ENCODE data around the gene KSR2. TPM values are rescaled to one million over a fixed set of nuclear protein-coding genes. Genes with fewer than 3 reads are reported as not detected.

Gene KSR2
- total and polyA plus RNA-seq, 4 donors: 0.09 to 1.8 (median 0.37) TPM

DNA sequence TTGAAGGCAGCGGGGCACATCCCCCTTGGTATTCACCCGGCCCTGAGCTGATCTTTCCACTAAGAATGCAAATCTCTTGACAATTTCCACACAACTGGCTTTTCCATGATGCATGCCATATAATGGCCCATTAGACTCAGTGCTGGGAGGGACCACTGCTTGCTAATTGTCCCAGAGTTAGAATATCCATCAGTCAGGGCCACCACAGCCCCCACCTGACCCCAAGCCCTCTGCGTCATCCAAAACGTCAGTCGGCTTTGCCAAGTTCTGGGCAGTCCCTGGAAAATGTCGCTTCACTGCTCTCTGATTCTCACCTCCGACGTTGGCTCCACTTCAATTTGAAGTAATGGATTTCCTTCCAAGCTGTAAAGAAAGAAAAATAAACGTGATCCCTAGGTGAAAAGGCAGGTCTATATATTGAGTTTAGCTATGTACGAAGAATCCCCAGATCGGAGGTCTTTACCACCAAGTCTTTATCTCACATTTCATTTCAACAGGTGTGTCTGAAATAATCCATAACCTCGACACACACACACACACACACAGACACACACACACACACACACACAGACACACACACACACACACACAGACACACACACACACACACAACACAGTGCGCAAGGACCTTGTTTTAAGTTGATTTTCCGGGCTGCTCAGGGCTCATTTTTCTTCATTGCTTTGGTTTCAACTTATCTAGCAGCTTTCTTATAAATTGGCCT, 441.9 kb downstream of the KSR2 start:
- Histone ChIP-seq H3K27ac (ENCODE audit: low read depth in 1 of 2, low read length in 1 of 2) (no peak overlapping the region), H3K4me3 (no peak overlapping the region), H3K4me1 (ENCODE audit: control insufficient read depth in 5 of 5, insufficient read depth in 5 of 5, low read length in 5 of 5) (no peaks in the 10 kb centered on the region), H3K27me3 (ENCODE audit: control insufficient read depth in 3 of 3, insufficient read depth in 3 of 3, low read length in 2 of 3) (peaks cover 0 to 3% (median 0%) of the 10 kb centered on the region in 3 donors), H3K9ac (ENCODE audit: insufficient read depth in 1 of 2, low read length in 2 of 2) (no peak overlapping the region), H3K9me3 (ENCODE audit: control insufficient read depth in 4 of 4, insufficient read depth in 3 of 4, low read length in 3 of 4) (peaks cover 0 to 5% (median 0%) of the 10 kb centered on the region in 4 donors), H3K36me3 (ENCODE audit: control insufficient read depth in 4 of 4, insufficient read depth in 4 of 4, low read length in 4 of 4) (no peaks in the 10 kb centered on the region)
- DNase-seq (no peak), ATAC-seq (ENCODE audit: insufficient read depth, low FRiP score) (no peak)
- TF ChIP-seq CTCF (IDR thresholded peaks at IDR 0.05; ENCODE audit: control extremely low read depth, extremely low read depth): no peak
- WGBS, 2 donors: 61 to 76% methylated on average over 14 of the region's 14 CpGs

- H3K27me3 ChIP-seq (ENCODE audit: control insufficient read depth in 3 of 3, insufficient read depth in 3 of 3, low read length in 2 of 3): peaks cover 0 to 3% (median 0%) of the 10 kb centered on the region in 3 donors
- H3K36me3 ChIP-seq (ENCODE audit: control insufficient read depth in 4 of 4, insufficient read depth in 4 of 4, low read length in 4 of 4): no peaks in the 10 kb centered on the region
- WGBS, 2 donors: 55 to 66% methylated on average over 4 of the region's 4 CpGs
- DNase-seq (no peak), ATAC-seq (ENCODE audit: insufficient read depth, low FRiP score) (no peak)
- peaks cover 0 to 5% (median 0%) of the 10 kb centered on the region in 4 donors for H3K9me3 ChIP-seq (ENCODE audit: control insufficient read depth in 4 of 4, insufficient read depth in 3 of 4, low read length in 3 of 4)
- no peak overlapping the region for H3K4me3 ChIP-seq
- no peaks in the 10 kb centered on the region for H3K4me1 ChIP-seq (ENCODE audit: control insufficient read depth in 5 of 5, insufficient read depth in 5 of 5, low read length in 5 of 5)
- TF ChIP-seq CTCF (IDR thresholded peaks at IDR 0.05; ENCODE audit: control extremely low read depth, extremely low read depth): no peak
- no peak overlapping the region for H3K9ac ChIP-seq (ENCODE audit: insufficient read depth in 1 of 2, low read length in 2 of 2)
- H3K27ac ChIP-seq (ENCODE audit: low read depth in 1 of 2, low read length in 1 of 2): no peak overlapping the region
Measured at GRCh38 chr12:117525766-117526165, 443.0 kb downstream of the KSR2 start.

DNA sequence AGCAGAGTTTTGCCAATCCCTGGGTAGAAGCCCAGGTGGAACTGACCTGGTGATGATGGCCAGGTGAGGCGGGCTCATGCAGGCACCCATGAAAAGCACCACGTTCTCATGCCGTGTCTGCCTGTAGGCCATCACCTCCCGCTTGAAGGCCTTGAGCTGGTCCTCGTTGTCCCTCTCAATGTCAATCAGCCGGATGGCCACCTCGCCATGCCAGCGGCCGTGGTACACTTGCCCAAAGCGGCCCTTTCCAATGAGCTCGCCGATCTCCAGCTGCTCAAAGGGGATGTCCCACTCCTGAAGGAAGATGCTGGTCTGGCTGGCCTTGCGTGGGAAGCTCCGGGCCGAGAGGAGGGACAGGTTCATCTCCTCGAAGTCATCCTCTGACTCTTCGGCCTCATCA, 444.0 kb downstream of the KSR2 start:
- H3K9me3 ChIP-seq (ENCODE audit: control insufficient read depth in 4 of 4, insufficient read depth in 3 of 4, low read length in 3 of 4): peaks cover 0 to 5% (median 0%) of the 10 kb centered on the region in 4 donors
- no peak for ATAC-seq (ENCODE audit: insufficient read depth, low FRiP score)
- 95 to 97% methylated on average over 17 of the region's 17 CpGs for WGBS, 2 donors
- no peak overlapping the region for H3K9ac ChIP-seq (ENCODE audit: insufficient read depth in 1 of 2, low read length in 2 of 2)
- no peak for DNase-seq
- no peak overlapping the region for H3K27ac ChIP-seq (ENCODE audit: low read depth in 1 of 2, low read length in 1 of 2)
- no peaks in the 10 kb centered on the region for H3K4me1 ChIP-seq (ENCODE audit: control insufficient read depth in 5 of 5, insufficient read depth in 5 of 5, low read length in 5 of 5)
- H3K4me3 ChIP-seq: no peak overlapping the region
- no peak for TF ChIP-seq CTCF (IDR thresholded peaks at IDR 0.05; ENCODE audit: control extremely low read depth, extremely low read depth)
- peaks cover 0 to 3% (median 0%) of the 10 kb centered on the region in 3 donors for H3K27me3 ChIP-seq (ENCODE audit: control insufficient read depth in 3 of 3, insufficient read depth in 3 of 3, low read length in 2 of 3)
- no peaks in the 10 kb centered on the region for H3K36me3 ChIP-seq (ENCODE audit: control insufficient read depth in 4 of 4, insufficient read depth in 4 of 4, low read length in 4 of 4)
